CD4-positive, alpha-beta T cell treated with Interleukin-6 for 4 hours (primary cell): ENCODE measurements around the gene FAM98C.

Experiments
- DNase-seq: peaks from one replicate; pipeline ENCODE4 v3.0.0-alpha.2; 2020; ENCODE audit warnings: mixed read lengths

FAM98C gene

GRCh38 chr19:38429055-38429810 is 26.3 kb downstream of the FAM98C start:
- no peak for DNase-seq

GRCh38 chr19:38429811-38430156 is 26.9 kb downstream of the FAM98C start:
- DNase-seq = no peak

- DNase-seq = no peak
These were observed 28.0 kb downstream of the FAM98C start for GRCh38 chr19:38430931-38431330.

- peak; percentile 61 for DNase-seq
These were observed 30.4 kb downstream of the FAM98C start, which contains the start of gene RYR1 for GRCh38 chr19:38433268-38433733. TSS of gene RYR1 (plus strand) at chr19:38433691. CDS start at chr19:38433830, 139 bp downstream.

GRCh38 chr19:38434549-38435051 is 31.7 kb downstream of the FAM98C start:
- DNase-seq = no peak

- no peak for DNase-seq
These were observed 34.4 kb downstream of the FAM98C start for GRCh38 chr19:38437295-38437694.

GRCh38 chr19:38437917-38438316 is 35.0 kb downstream of the FAM98C start:
- DNase-seq = no peak

GRCh38 chr19:38440592-38440991 is 37.7 kb downstream of the FAM98C start:
- DNase-seq = no peak

GRCh38 chr19:38441657-38442348 is 38.9 kb downstream of the FAM98C start:
- DNase-seq = peak; percentile 10

GRCh38 chr19:38442736-38443135 is 39.8 kb downstream of the FAM98C start:
- no peak for DNase-seq

GRCh38 chr19:38443458-38443999 is 40.6 kb downstream of the FAM98C start:
- DNase-seq = no peak

GRCh38 chr19:38444026-38444425 is 41.1 kb downstream of the FAM98C start:
- DNase-seq = no peak

- DNase-seq = no peak
These were observed 42.5 kb downstream of the FAM98C start for GRCh38 chr19:38445362-38445761.

- no peak for DNase-seq
These were observed 45.3 kb downstream of the FAM98C start for GRCh38 chr19:38448225-38448624.

- DNase-seq = no peak
These were observed 46.6 kb downstream of the FAM98C start for GRCh38 chr19:38449518-38449917.

GRCh38 chr19:38451036-38451435 is 48.1 kb downstream of the FAM98C start:
- DNase-seq = no peak

GRCh38 chr19:38451629-38452028 is 48.7 kb downstream of the FAM98C start:
- no peak for DNase-seq

GRCh38 chr19:38452430-38453366 is 49.8 kb downstream of the FAM98C start:
- DNase-seq = no peak

GRCh38 chr19:38453596-38453995 is 50.7 kb downstream of the FAM98C start:
- DNase-seq = no peak

- DNase-seq = no peak
These were observed 52.1 kb downstream of the FAM98C start for GRCh38 chr19:38455031-38455430.

- DNase-seq = no peak
These were observed 54.3 kb downstream of the FAM98C start for GRCh38 chr19:38457202-38457601.

GRCh38 chr19:38457690-38458405 is 55.0 kb downstream of the FAM98C start:
- no peak for DNase-seq
